LNCaP clone FGC (cell line): ENCODE measurements around the gene EMID1.

Experiments used
- DNase-seq: peaks from one replicate; pipeline ENCODE4 v3.0.0-alpha.2; 2011; ENCODE audit warnings: low read depth
- H3K4me3 ChIP-seq: 2 replicates; pipeline ENCODE4 v1.5.1; 2011; ENCODE audit warnings: mild to moderate bottlenecking, low read depth, low read length, control low read depth
- TF ChIP-seq, protein P1 (sequence below): IDR thresholded peaks from 2 replicates; pipeline ENCODE4 v1.5.1; 2012; ENCODE audit warnings: mild to moderate bottlenecking; ENCODE audit not compliant: control insufficient read depth, insufficient read depth; ENCODE audit errors: extremely low read depth

EMID1 gene

DNA sequence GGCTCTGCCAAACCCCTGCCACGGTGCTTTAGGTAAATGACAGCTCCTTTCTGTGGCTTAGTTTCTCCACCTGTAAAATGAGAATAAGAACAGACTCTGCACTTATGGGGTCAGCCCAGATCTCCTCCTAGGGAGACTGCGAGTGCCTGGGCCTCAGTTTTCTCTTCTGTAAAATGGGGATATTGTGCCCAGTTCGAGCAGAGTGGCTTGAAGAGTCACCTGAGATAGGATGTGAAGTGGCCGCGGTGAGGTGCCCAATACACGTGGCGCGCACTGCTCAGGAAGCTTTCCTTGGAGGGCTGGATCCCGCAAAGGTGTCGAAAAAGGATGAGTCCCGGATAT, 473 bp upstream of the EMID1 start:
- no peak for DNase-seq
- peak overlapping the region; percentile 44 for H3K4me3 ChIP-seq
- TF ChIP-seq, protein P1, sequence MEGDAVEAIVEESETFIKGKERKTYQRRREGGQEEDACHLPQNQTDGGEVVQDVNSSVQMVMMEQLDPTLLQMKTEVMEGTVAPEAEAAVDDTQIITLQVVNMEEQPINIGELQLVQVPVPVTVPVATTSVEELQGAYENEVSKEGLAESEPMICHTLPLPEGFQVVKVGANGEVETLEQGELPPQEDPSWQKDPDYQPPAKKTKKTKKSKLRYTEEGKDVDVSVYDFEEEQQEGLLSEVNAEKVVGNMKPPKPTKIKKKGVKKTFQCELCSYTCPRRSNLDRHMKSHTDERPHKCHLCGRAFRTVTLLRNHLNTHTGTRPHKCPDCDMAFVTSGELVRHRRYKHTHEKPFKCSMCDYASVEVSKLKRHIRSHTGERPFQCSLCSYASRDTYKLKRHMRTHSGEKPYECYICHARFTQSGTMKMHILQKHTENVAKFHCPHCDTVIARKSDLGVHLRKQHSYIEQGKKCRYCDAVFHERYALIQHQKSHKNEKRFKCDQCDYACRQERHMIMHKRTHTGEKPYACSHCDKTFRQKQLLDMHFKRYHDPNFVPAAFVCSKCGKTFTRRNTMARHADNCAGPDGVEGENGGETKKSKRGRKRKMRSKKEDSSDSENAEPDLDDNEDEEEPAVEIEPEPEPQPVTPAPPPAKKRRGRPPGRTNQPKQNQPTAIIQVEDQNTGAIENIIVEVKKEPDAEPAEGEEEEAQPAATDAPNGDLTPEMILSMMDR = no peak

DNA sequence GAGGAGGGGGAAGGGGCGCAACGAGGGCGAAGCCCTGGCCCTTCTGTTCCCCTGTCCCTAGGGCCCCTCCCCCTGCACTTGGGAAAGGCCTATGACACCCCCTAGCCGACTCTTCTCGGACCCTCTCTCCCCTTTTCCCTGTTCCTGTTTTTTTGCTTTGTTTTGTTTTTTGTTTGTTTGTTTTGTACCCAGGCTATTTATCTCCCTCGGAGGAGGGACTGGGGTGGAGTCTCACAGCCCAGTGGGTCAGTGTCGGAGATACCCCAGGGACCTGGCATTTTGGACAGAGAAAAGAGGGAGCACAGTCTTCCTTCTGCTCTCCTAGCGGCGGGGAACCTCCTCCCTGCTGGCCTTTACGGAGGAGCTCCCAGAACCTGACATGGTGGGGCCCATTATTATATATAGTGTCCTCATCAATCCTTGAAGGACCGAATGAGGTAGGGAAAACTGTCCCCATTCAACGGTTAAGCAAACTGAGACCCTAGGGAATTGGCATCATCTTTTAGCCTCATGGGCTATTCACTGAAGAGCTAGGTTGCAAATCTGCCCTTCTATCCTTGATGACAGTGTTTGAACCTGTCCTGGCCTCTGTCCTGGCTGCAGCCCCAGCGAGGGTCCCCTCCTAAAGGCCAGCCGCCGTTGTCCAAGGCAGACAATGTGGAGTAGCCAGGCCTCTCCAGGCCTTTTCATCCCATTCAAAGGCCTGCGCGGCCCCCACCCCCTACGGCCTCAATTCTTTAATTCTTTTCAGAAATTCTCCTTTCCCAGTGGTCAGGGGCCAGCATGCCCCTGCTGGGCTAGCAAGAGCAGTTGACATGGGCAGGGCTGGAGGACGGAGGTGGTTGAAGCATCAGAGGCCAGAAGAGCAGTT, 911 bp downstream of the EMID1 start:
- no peak for DNase-seq
- TF ChIP-seq, protein P1 = no peak
- peak overlapping the region; percentile 41 for H3K4me3 ChIP-seq

DNA sequence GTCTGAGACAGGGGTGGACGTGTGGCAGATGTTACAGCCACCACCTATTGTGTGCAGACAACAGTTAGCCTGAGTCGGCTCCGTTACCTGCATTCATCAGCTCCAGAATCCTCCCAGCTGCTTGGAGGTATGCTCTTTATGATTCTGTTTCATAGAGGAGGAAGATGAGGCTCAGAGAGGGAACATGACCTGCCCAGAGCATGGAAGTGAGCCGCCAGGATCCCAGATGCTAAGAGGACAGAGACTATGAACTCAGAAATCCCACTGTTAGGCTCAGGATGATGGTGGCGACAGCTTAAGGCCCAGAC, 1.5 kb downstream of the EMID1 start:
- H3K4me3 ChIP-seq = no peak overlapping the region
- no peak for DNase-seq
- TF ChIP-seq, protein P1 = no peak

DNA sequence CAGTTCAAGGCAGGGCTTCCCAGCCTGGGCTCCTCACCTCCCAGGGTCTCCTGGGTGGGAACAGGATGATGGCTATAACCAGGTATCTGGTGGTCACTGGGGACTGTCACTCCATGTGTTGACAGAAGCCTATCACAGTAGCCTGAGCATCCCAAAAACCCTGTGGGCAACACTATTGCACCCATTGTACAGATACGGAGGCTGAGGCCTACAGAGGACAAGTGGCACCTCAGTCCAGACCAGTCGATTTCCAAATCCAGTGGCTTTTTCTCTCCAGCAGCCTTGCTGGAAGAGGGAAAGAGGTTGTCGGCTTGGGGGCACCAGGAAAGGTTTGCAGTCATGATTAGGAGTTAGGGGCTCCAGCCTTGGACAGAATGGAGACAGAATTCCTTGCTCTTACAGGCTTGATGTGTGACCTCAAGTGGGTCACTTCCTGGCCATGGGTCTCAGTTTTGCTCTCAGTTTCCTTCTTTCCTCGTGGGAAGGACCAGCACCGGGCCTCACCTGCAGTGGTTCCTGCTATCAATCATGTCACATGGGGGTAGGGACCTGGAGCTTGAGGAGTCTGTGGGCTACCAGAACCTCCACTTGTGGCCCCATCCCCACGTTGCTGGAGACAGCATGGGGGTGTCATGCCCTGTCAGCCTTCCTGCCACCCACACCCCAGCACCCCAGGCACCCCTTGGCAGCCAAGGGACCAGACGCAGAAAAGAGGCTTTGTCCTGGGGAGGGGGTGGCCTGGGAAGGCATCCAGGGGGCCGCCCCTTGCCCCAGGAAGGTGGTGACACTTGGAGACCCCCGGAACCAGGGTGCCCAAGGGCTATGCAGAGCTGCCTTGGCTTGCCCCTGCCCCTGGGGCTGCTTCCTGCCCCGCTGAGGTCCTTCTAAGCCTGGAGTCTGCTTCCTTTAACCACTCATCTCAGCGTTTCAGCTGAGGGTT, 2.1 kb downstream of the EMID1 start:
- DNase-seq = no peak
- TF ChIP-seq, protein P1 = no peak
- H3K4me3 ChIP-seq = no peak overlapping the region

DNA sequence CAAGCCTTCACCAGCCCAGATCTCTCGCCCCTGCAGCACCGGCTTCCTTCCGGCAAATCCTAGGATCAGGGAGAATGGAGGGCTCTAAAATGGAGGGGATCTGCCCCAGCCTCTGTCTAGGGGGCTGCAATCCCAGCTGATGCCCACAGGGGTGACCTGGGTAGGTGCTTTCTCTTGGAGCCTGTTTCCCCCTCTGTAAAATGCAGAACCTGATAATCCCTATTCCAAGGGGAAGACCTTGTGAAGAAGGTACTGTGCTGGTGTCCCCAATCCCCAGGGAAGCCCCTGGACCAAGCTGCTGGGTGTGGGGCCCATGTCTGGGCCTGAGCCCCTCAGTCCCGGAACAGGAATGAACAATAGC, 2.8 kb downstream of the EMID1 start:
- TF ChIP-seq, protein P1 = no peak
- no peak for DNase-seq
- no peak overlapping the region for H3K4me3 ChIP-seq

DNA sequence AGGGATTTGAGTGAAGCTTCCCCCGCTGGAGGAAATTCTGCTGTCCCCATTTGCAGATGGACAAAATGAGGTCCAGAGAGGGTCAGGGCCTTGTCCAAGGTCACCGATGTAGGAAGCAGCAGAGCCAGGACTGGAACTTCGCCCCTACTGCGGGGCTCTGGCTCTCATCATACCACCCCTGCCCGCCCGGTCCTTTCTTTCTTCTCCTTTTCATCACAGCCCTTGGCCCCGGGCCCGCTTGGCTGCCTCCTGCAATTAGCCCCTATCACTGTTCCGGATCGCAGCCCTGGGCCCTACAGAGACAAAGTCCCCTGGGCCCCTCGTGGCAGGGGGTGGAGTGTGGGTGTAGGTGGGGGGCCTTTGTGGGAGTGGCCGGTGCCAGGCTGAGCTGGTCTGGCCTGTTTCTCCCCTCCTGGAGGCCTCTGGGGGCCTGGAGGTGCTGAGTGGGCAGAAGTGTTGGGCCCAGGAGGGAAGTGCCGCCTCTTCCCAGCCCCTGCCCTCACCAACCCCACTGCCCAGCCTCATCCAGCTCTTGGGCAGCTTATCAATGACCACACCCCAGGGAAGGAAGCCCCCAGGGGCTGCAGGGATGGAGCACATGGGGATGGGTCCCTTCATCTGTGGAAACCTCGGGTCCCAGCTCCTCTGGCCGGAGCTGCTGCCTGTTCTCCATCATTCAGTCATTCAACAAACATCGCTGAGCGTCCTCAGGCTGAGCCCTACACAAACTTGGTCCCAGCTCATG, 3.4 kb downstream of the EMID1 start:
- TF ChIP-seq, protein P1 = no peak
- no peak overlapping the region for H3K4me3 ChIP-seq
- DNase-seq = no peak
